Smooth muscle cell of the pulmonary artery (primary cell): ENCODE measurements around the gene SOBP. TPM values are rescaled to one million over a fixed set of nuclear protein-coding genes. Genes with fewer than 3 reads are reported as not detected.

ENCODE experiments used
- total RNA-seq: library from RNA; depleted of rRNA; stranded (reverse); fragments of >200 nt; gene quantifications from 2 replicates; pipeline ENCODE4 v1.2.3, GENCODE V29; 2014

Gene SOBP
- 2.3 and 14.6 TPM in 2 replicates for total RNA-seq

GRCh38 chr6:107489636-107490565, at the start of gene SOBP:
TSS of gene SOBP (plus strand) at chr6:107490117. CDS start at chr6:107490617, 500 bp downstream.

GRCh38 chr6:107459283-107460082, 30.4 kb upstream of the SOBP start, which contains the start of gene PDSS2:
TSS of gene PDSS2 (minus strand) at chr6:107459564. CDS start at chr6:107459285, 279 bp downstream.

Other genes starting within 250 kb of the SOBP start
- gene PDSS2, start 30.6 kb upstream of the SOBP start, total RNA-seq, result 12.1 and 18.3 TPM in 2 replicates